GM19324 (cell line): ENCODE results near the gene BMP8B.

Source experiments
- ATAC-seq: cut with Tn5 transposase; IDR thresholded peaks from one replicate; pipeline ENCODE4 v1.9.1; 2021; ENCODE audit warnings: mild to moderate bottlenecking, moderate library complexity; ENCODE audit not compliant: unreplicated experiment, low FRiP score

The BMP8B gene

DNA sequence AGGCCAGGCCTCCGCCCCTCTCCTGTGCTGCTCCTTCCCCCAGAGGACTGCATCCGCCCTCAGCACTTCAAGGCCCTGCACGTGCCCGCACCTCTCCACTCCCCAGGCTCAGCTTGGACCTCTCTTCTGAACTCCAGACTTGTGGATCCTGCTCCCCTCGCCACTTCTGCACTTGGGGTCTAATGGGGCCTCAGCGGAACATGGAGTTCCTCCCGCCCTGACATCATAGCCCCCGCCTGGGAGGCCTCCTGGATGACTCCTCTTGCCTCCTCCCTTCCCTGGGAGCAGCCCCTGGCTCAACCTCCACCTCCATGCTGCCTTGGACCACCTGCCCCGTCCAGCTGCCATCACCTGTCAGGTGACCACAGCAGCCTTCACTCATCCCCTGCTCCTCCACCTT, 27.6 kb downstream of the BMP8B start:
- no peak for ATAC-seq

DNA sequence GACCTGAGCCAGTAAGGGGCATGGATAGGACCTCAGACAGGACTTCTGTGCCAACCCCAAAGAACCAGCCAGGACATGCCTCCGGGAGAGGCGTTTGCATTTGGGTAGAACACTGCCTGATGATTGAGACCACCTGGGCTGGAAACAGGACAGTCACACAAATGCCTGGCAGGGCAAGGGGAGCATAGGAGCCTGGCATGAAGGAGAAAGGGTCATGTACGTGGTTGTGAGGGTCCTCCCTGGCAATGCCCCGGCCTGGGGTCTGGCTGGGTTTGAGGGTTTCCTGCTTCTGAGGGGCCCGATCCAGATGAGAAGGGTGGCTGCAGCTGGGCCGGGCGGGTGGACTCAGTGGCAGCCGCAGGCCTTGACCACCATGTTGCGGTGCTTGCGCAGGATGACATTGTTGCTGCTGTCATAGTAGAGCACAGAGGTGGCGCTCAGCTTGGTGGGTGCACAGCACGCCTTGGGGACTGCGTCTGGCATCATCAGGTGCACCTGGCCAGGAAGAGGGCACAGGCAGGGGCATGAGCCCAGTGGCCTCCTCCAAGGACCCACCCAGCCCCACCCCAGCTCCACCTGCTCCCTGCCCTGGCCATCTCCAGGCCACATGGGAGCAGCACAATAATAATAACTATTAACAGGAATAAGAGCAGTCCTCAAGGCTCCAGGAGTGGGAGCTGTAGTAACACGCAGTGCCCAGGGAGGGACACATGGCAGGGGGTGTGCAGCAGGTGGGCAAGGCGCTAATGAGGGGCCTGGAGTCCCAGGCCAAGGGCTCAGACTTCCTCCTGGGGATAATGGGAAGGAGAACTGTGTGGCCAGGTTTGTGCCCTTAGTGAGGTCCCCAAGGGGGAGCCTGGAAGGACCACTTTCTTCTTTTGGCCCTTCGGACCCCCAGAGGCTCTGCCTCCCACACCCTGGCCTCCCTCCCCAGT, 28.3 kb downstream of the BMP8B start:
- no peak for ATAC-seq

DNA sequence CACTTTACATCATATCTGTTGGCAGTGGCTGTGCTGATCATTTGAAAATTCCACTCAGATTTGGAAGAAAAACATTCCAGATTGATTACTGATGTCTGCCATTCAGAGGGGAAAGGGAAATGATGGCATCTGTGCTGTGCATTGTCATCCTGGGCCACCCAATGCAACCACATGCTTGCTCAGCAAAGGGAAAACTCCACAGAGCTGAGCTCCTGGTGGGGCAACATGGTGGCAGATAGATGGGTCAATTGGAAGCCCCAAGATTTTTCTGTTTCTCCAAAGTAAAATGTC, 29.3 kb downstream of the BMP8B start:
- ATAC-seq, result no peak

DNA sequence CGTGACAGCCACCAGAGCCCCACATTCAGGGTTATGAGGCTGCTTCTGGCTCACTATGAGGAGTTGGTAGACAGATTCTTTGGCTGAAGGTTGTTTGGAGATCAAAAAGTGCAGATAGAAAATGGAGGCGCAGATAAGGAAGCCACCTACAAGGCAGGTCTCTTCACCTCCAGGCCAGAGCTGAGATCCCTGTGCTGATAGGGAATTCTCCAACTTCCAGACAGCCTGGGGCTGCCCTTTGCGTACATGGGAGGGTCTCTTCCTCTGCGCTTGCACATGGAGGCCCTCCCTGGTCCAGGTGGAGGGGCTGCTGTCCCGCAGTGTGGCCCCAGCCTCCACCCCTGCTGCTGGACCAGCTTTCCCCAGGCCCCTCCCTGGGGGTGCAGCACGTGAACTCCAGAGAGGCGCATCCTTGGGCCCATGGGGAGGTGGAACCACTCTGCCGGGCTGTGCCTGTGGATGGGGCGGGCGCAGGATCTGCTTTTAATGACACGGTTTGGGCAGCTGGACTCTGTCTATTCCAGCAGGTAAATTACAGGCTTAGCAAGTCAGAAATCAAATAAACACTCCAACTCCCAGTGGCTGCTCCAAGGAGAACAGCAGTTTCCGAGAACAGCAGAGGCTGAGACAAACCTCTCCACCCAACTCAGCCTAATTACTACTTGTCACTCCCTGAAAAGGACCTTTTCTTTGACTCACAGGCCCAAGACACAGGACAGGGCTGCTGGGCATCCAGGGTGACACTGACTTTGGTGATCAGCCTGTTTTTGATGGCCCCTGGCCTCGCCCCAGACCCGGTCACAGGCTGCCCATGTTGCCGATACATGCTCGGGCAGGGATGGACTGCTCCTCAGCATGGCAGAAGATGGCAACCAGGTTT, 29.9 kb downstream of the BMP8B start:
- ATAC-seq, result no peak

DNA sequence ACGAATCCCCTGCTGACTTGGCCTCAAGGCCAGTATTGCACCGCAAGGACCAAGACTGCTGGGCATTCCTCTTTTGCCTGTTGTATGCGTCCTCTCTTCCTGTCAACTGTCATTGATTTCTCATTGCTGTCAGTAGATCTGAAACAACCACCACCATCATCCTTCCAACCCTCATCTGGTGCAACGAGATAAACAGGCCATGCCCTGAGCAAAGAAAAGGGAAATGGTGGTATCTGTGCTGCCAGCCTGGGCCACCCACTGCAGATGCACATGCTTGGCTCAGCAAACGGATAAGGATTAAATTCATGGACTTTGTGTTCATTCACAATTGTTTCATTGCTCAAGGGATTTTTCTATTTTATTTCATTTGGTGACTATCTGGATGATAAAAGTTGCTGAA, 31.2 kb downstream of the BMP8B start:
- ATAC-seq, result no peak

DNA sequence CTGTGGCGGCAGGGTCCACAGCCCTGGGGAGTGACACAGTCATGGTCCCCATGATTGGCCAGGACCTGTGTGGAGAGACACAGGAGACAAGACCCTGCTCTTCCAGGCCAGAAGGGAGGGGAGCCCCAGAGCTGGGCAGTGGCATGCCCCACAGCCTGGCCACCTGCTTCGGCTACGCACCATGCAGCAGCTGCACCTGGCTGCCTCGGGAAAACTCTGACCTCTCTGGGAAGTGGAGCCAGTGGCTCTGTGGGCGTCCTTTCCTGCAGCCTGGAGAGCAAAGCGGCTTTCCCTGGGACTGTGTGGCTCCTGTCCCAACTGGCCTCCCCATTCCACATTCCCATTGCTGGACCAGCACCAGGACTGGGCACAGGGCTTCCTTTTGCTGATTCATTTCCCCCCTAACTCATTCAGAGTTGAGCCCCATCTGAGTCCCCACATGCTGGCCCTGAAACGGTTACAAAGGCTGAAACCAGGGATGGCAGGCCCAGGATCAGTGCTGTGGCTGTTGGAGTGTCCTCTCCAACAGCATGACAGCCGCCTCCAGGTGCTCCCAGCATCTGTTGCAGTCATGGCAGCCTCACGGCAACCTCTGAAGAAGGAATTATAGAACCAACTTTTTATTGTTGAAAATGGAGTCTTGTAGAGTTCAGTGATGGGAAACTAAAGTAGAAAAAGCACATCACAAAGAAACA, 32.6 kb downstream of the BMP8B start:
- ATAC-seq, result no peak

DNA sequence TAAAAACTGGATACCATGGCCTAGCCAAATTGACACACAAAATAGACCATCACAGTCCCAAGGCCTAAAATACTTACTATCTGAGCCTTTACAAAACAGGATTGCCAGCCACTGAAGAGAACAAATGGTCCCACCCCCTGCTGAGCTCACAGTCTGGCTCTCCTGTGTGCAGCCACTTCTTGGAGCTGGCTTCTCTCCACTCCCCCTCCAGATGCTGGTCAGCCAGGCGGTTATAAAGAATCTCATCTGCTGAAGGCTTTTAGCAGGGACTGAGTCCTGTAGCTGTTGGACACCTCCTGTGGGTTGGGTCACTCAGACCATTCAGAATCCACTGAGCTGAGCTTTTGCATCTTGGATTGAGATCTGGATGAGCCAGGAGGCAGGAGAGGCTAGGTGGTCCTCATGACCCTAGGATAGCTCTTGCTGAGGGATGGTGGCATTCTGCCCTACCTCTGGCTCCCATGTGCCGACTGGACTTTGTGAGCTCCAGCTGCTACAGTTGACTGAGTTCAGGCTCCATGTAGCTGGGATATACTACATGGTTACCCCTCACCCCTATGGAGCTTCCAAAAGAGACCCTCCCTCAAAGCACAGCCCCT, 33.7 kb downstream of the BMP8B start:
- no peak for ATAC-seq

DNA sequence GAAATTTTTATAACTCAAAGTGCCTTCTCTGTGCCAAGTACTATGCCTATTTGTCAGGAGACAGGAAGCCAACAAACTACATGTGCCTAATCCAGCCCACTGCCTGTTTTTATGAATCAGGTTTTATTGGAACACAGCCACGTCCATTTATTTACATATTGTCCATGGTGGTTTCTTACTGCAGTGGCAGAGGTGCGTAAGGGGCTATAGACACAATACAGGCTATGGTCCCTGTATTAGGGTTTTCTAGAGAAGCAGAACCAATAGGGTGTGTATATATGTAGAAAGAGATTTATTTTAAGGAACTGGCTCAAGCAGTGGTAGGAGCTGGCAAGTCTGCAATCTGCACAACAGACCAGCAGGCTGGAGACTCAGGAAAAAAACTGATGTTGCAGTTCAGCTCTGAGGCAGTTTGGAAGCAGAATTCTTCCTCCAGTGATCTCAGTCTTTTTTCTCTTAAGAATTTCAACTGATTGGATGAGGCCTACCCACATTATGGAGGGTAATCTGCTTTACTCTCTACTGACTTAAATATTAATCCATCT, 34.6 kb downstream of the BMP8B start:
- no peak for ATAC-seq

DNA sequence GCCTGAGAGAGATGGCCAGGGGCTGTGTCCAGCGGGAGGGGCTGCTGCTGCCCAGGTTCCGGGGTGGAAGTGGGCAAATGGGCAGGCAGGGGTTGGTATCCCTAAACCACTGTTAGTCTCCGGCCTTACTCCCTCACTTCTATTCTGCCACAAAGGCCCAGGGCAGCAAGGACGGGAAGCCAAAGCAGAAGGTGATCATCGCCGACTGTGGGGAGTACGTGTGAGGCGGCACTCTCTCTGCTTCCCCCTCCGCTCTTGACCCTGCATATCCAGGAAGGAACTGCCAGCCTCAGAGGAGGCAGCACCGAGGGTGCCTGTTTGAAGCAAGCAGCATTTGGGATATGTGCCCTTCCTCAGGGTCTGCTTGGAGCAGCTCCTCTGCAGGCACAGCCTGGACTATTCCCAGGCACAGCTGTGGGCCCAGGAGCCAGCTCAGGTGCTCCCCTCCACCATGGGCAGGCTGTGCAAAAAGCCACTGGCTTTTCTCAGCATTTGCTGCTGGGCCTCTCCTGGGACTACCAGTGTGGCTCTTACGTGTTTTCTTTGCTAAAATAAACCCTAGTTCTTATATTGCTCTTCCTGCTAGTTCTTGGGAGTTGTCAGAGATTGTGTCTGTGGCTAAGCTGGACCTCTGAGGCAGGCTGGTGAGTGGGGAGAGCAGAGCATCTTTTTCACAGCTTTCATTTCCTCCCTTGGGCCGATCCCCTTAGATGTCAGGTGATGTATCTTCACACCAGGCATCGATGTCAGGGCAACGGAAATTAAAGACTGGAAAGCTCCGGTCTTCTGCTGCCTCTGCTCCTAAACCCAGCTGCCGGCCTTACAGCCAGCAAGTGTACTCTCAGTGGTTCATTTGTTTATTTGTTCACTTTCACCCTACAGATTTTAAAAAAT, 35.3 kb downstream of the BMP8B start:
- ATAC-seq, result no peak

DNA sequence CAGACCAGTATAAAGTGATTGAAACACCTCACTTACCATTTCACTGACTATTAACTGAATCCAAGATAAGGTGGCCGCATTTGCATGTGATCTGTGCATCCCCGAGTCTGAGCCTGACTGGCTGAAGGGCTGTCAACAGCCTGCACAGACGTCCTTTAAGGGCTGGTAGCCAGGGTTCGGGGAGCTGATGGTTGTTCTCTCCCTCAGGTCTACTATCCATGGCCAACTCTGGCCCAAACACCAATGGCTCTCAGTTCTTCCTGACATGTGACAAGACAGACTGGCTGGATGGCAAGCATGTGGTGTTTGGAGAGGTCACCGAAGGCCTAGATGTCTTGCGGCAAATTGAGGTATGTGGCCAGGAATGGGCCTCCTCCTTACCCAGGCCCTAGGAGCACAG, 36.0 kb downstream of the BMP8B start:
- no peak for ATAC-seq

DNA sequence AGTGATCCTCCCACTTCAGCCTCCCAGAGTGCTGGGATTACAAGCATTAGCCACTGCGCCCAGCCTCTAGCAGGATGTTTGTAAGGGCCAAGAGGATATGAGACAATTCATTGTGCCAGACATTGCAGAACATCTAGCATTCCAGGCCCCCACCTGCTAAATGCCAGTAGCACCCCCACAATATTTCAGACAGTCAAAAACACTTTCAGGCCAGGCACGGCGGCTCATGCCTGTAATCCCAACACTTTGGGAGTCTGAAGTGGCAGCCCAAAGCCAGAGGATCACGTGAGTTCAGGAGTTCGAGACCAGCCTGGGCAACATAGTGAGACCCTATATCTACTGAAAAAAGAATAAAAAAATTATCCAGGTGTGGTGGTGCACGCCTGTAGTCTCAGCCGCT, 37.1 kb downstream of the BMP8B start:
- ATAC-seq, result no peak

DNA sequence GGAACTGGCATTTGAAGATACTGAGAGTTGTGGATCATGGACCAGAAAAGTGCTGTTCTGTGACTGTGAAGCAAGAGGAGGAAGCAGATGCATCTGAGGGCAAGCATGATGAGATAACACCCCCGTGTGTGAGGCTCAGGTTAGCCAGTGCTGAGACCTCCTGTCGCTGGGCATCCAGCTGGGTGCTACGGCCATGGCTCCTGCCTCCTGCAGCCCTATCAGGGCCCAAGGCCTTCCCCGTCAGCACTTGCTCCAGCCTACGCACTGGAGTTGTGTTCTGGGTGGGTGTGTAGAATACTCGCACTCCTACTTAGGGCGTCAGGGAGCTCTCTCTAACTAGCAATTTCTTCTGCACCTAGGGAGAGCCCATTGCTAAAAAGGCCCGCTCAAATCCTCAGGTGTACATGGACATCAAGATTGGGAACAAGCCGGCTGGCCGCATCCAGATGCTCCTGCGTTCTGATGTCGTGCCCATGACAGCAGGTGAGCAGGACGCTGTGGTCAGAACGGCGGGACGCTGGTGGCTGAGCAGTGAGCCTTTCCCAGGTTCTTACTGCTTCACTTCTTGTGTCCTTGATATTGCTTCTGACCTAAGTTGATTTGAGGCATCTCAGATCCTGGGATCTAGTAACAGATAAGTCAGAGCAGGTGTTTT, 43.5 kb downstream of the BMP8B start:
- ATAC-seq, result no peak

DNA sequence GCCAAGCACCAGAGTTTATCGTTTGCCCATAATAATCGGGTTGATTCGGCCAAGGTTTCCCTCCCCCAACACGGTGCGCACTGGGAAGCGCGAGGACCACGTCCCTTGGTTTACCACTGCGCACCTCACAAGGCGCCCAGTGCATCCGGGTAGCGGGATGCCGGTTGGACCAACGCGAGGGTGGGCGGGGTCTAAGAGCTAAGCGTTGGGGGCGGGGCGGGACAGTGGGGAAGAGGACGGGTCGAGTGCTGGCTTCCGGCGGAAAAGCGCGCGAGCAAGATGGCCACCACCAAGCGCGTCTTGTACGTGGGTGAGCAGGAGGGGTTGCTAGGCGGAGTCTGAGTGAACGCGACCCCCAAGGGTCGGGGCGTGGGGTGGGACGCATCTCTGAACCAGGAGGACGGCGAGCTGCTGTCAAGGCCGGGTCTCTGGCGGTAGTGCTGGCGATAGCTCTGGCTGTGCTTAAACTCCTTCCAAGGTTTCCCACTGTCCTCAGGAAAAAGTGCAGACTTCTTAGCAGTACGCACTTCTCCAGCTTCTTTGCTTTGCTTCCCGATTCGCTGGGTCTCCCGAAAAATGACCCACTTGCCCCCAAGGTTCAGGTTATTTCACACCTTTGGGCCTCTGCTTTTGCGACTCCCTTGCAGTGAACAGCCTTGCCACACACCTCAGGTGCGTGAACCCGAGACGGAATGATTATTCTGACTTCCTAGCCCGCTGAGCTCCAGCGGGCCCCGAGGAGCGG, 49.9 kb downstream of the BMP8B start, which contains the start of gene PPIE:
PPIE (plus strand) TSS at position 261 of the 745 bp plus-strand sequence; CDS start at position 280, 19 bp downstream.
- ATAC-seq, result peak; percentile 84

DNA sequence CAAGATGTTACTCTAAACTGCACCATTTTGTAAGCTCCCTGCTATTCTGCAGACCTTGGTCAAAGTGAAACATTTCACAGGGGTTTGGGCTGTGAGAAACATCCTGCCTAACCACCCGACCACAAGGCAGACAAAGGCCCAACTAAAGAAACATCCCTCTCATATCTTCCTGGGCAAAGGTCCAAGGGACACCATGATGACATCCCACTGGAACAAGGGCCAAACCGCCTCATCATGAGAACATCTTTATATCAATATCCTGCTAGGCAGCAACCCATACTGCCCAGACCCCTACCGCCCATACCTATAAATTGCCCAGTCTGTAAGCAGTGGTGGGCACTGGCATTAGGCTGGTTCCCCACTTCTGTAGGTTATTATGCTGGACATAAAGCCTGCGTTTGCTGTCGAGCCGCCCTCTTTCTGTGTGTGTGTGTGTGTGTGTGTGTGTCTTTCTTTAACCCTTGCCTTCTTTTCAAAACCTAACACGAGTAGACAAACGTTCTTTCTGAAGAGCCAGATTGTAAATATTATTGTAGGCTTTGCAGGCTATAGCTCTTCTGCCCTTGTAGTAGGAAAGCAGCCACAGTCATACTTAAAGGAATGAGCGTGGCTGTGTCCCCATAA, 51.0 kb downstream of the BMP8B start:
- no peak for ATAC-seq

DNA sequence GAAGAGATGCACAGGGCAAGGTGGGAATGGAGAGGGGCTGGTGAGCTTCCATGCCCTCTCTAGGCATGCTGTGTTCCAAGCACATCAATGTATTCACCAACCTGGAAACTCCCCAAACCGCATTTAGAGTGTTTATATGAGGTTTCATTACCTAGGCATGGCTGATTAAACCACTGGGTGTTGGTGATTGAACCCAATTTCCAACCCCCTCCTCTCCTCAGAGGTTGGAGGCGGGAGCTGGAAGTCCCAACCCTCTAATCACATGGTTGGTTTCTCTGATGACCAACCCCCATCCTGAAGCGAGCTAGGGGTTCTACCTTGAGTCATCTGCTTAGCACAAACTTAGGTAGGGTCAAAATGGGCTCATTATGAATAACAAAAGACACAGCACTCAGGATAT, 52.9 kb downstream of the BMP8B start:
- no peak for ATAC-seq

DNA sequence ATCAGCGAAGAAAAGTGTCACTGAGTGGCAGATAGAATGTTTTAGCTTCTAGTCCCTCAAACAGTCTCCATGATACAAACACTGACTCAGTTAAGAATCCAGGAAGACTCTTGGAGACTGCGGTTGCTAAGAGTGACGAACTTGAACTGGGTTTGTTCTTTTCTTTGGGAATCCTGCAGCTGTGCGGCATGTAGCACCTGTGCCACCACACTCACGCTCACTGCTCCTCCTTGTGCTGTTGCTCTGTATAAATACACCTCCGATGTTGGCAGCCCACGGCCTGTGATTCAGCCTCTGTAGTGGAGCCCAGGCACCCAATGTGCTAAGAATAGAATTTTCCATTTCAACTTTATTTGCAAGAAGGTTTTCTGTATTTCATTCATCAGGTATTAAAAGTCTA, 55.5 kb downstream of the BMP8B start:
- ATAC-seq, result no peak

DNA sequence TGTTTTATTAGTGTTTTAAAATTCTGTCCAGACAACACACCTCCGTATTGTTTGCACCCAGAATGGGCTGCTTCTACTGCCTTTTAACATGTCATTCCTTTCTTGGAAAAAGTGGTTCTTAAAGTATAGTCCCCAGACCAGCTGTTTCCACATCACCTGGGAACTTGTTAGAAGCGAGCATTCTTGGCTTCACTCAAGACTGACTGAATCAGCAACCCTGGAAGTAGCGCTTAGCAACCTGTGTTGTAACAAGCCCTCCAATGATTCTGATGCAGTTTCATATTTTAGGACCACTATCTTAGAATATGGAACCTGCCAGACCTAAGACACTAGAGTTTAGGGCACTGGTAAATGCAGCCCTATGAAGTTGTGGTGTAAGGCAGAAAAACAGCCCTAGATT, 55.9 kb downstream of the BMP8B start:
- ATAC-seq, result no peak

DNA sequence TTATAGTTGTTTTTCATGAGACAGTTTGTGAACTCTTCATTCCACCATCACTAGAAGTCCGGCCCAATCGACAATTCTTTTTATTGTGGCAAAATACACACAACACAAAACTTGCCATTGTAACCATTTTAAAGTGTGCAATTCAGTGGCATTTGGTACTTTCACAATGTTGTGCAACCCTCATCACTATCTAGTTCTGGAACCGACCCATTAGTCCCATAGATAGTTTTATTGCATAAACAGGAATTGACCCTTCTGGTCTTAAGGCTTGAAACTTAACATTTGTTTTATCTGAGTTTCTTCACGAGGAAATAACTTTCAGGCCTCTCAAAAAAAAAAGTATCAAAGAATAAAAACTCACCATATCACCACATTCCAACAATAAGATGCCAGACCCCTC, 58.8 kb downstream of the BMP8B start:
- ATAC-seq, result no peak
